Renal cortical epithelial cell (primary cell): ENCODE measurements around the gene PDP2. TPM values are rescaled to one million over a fixed set of nuclear protein-coding genes. Genes with fewer than 3 reads are reported as not detected.
"Not testable (repeated sequence)": the region's sequence is repeated elsewhere in the genome, so short reads cannot be mapped to it uniquely, and the experiment has no call there.

ENCODE experiments used
- DNase-seq: peaks from one replicate; pipeline ENCODE4 v3.0.0-alpha.2; 2011; ENCODE audit warnings: low read depth
- total RNA-seq: library from RNA; depleted of rRNA; stranded (reverse); fragments of >200 nt; gene quantifications from 2 replicates; pipeline ENCODE4 v1.2.3, GENCODE V29; 2014

The PDP2 gene
- total RNA-seq, 1 donor from 2014 or later: 11.5 TPM

DNA sequence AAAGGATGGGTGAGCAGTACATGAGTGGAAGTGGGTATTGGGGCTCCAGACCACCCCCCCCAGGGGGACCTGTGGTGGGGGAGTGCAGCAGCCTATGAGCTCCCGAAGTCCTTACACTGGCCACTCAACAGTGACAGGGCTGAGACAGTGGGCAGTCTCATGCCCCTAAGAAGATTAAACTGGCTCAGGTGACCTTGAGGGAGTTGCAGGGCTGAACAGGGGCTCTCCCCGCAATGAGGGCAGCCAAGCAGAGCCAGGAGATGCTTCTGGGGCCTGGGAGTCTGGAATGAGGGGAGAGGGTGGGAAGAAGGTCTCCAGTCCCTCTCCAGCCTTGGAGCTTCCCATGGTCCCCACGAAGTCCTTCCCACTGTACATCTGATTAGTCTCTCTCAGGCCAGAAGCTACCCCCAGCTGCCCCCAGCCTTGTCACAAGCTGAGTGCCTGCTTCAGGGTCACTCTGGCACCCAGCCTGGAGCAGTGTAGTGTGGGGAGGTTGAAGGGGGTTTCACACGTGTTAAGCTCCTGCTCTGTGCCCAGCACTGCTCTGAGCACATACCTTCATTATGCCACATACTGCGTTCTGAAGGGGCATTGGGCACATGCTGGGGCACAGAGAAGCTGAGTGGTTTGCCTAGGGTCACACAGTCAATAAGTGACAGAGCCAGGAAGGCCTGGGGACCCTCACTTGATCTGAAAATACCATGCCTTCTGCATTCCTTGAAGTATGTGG is 39.4 kb downstream of the PDP2 start:
- DNase-seq: peak; percentile 47

DNA sequence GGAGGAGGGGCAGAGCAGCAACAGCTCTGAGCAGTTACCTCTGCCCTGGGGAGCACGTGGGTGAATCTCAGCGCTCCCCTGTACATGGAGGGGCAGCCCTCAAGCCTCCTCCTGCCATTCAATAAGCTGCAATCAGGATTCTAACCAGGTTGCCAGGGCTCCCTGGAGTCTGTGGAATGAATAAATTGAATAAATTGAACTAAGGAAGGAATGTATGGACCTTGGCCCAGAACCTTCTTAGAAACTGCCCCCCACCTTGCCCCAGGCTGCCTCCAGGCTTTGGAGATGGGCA is 39.9 kb downstream of the PDP2 start:
- DNase-seq: no peak

DNA sequence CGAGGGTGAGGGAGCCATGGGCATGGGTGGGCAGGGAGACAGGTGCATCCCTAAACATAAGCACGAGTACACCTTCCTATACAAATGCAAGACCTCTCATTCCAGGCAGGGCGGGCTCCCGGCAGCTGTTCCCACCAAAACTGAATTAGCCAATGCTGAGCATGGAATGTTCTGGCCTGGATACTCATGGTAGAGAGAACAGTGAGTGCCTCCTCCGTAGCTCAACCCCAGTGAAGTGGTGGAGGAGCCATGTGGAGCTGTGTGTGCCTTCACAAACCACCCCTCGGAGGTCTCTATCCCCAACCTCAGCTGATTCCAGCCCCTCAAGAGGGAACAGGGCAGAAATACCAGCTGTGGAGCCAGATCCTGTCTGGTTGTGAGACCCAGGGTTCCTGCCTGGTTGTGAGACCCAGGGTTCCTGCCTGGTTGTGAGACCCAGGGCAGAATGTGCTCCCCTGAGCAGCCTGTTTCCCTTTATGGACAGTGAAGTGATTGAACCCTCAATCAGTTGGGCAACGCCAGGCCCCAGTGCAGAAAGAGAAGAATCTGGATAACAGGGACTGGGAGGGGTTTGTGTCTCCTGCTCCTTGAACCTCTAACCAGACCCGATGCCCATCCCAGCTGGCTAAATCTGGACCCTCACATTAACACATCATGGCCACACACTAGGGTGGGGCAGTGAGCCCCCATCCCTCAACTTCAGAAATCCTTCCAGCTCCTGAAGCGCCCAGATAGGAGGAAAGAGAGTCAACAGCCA is 40.8 kb downstream of the PDP2 start:
- DNase-seq: peak; percentile 38

DNA sequence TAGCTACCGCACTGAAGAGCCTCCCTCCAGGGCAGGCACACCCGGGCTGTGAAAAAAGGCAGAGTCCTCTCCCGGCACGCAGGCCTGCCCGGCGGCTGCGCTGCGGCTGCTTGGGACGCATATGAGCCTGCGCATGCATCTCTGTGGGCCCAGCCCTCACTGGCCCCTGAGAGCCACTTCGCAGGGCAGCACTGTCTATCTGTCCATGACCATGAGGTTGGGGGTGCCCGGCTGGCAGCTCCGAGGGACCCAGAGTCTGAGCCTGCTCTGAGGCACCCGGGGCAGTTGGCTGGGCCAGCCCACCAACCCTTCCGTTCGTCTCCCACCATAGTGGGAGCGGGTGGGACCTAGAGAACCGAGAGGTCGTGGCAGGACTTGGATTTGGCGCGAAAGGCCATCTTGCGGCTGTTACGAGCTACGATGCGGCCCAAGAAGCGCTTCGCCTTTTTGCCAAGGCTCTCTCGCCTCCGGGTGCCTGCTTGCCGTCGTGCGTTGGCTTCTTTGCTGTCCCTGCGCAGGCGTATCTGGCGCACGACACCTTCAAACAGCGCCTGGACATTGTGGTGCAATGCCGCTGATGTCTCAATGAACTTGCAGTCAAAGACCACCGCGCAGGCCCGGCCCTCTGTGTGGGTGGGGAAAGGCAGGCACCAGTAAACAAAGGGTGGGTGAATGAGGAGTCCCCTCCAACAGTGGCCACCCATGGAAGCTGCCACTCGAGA is 41.6 kb downstream of the PDP2 start:
- DNase-seq: no peak

DNA sequence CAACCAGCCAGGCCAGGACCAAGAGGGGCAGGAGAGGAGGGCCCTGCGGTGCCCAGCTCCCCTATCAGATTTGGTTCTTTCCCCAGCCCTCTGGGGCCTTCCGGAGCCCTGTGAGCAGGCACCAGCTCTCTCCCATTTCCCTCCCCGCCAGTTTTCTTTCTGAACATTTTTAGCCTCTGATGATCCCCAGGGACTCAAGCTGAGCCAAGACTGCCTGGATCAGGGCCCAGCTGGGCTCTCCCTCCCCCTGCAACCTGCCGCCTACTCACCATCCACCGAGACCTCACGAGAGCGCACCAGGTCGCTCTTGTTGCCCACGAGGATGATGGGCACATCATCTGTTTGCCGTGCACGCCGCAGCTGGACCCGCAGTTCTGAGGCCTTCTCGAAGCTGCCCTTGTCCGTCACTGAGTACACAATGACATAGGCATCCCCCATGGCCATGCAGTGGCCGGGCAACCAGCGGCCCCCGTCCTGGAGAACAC is 43.0 kb downstream of the PDP2 start:
- DNase-seq: no peak

DNA sequence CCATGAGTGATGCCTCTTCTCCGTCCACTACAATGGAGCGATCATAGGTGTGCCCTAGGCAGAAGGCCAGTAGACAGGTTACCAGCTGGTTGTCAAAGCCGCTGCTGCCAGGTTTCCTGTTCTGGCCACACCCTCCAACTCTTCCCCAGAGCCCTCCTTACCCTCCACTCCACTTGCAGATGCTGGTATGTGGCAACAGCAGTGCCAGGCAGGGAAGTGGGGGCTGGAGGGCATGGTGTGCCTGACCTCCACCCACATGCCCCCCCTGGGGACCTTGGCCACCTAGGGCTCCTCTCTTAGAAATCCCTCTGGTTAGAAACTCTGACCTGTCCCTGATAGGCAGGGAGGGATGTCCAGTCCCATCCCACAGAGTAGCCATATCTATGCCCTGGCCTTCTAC is 43.6 kb downstream of the PDP2 start:
- no peak for DNase-seq

DNA sequence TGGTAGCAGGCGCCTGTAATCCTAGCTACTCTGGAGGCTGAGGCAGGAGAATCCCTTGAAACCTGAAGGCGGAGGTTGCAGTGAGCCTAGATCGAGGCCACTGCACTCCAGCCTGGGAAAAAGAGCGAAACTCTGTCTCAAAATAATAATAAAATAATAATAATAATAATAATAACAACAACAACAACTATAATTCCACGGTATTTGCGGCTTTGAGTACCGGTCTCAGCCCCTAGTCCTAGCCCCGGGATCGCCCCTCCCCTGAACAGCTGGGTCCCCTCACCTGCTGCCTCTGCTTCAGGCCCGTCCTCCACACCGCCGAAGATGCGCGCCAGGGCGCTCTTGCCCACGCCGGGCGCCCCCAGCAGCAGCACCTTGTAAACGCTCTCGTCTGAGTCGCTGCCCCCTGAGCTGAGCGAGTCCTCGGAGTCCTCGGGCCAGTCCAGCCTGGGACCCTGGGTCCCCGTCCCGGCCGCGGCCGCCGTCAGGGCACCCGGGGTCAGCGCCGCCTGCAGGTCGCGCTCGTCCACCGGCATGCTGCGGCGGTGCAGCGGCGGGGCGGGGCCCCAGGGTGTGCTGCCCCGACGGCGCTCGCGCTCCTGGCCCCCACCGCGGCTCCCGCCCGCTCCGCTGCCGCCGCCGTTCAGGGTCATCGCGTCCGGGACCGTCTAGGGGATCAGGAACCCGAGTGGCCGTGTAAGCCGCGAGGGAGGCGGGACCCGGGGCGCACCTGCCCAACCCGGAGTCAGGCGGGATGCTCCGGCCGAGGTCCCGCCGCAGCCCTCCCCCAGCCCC is 44.4 kb downstream of the PDP2 start:
- DNase-seq: no peak

DNA sequence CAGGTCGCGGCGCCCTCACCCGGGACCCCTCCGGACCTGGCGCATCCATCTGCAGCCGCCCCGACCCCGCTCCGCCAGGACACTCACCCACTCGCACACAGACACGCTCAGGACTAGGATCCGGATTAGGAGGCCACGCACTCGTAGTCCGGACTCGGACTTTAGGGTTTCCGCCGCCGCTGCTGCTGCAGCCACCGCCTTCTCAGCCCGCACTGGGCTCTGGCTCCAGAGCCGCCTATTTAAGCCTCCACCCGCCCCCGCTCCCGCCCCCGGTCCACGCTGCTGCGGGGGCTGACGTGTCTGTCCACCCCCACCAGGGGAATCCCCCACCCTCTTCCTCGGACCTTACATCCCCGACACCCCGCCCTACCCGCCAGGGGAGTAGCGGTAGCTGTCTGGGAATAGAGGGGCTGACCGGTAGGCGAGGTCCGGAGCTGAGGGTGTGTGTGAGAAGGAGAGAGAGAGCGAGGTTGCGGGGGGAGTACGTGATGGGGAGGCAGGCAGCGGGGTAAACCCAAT is 45.1 kb downstream of the PDP2 start, which contains the start of gene RRAD:
Gene RRAD (minus strand): TSS at position 214 of the 519 bp plus-strand sequence. CDS start 356 bp downstream, outside the sequence.
- DNase-seq: peak; percentile 74

DNA sequence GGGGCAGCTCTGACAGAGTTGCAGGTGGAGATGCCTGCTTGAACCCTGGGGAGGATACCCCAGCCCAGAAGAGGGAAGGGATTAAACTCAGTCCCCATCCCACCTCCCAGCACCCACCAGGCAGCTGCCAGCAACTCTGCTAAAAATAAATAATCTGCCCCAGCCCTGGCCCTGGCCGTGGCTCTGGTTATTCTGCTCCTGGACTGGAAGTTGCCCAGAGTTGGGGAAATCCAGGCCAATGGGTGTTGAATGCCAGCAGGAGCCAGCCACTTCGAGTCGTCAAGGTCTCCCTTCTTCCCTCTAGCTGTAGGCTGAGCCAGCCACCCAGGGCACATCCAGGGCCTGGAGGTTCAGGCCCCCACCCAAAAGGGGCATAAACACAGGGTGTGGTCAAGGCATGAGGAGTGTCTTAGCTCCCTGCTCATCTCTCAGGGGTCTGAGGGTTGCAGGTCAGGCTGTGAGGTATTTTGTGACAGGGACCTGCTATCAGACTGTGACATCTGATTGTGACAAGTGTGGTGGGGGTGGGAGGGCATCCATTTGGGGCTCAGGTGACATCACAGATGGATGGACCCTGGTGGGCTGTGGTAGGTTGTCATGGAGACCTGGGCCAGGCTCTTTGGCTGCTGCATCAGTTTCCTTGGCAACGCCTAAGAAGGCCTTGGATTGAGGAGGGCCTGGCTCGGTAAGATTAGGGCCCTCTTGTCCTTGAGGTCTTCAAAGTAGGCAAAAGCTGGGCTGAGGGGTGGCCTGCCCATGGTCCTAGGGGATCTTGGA is 46.0 kb downstream of the PDP2 start:
- peak; percentile 47 for DNase-seq

DNA sequence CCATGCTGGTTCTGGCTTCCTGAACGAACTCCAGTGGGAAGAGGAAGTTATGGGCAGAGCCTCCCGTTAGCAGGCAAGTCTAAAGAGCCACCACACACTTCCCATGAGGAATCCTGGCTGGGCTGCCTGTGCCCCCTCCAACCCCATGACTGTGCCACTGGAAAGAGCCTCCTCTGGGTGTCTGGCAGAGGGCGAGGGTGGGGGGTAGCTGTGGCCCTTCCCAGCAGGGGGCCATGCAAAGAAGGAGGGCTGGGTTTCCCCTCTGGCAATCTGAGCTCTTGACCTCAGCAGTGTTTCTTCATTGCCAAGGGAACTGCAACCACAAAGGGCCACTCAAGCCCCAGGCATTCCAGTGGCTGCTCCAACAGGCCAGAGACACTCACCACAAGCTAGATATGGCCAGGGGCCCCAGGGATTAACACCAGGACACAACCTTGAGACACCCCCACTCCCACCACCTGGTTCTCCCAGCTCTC is 46.7 kb downstream of the PDP2 start:
- peak; percentile 98 for DNase-seq

DNA sequence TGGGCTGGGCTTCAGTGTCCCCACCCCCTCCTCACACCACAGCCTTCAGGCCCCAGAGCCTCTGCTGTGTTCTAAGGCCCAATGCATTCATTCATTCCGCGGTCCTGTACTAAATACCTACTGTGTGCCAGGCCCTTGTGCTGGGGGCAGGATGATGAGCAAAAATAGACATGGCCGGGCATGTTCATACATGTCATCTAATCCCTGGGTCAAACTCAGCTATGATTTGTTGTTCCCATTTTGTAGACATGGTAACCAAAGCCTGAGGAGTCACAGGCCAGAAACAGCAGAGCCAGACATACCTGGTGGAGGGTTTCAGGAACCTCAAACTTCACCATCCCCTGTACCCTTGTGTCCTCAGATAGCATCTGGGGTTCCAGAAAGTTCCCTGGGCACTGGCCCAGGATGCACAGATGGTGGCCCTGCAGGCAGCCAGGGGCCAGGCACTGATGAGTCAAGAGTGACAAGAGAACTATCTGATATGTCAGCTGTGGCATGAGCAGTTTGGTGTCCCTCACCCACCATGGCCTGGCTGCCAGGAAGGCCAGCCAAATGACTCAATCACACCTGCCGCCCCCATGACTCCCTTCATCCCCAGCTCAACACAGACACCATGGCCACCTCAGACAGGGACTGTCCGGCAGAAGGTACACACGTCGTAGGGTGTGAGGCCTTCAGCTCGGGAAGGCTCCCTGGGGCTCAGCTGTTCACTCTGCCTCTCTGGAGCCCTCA is 47.8 kb downstream of the PDP2 start:
- DNase-seq: peak; percentile 35

DNA sequence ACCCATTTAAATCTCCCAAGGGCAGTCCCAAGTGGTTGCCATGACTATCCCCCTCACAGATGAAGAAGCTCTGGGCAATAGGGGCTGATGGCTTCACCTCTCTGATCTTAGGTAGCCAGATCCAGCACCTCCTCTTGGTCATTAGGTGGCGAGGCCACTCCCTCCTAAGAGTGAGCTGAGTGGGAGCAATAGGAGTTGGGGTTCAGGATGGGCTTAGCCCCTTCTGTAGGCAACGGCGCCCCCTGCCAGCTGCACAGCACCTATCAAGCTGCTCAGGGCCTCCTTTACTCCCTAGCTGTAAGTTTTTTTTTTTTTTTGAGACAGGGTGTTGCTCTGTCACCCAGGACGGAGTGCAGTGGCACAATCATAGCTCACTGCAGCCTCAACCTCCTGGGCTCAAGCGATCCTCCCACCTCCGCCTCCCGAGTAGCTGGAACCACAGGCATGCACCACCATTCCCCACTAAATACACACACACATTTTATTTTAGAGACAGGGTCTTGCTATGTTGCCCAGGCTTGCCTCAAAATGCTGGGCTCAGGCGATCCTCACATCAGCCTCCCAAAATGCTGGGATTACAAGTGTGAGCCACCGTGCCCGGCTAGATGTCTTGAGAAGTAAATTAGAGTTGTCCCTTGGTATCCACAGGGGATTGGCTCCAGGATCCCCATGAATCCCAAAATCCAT is 48.5 kb downstream of the PDP2 start:
- peak; percentile 41 for DNase-seq

DNA sequence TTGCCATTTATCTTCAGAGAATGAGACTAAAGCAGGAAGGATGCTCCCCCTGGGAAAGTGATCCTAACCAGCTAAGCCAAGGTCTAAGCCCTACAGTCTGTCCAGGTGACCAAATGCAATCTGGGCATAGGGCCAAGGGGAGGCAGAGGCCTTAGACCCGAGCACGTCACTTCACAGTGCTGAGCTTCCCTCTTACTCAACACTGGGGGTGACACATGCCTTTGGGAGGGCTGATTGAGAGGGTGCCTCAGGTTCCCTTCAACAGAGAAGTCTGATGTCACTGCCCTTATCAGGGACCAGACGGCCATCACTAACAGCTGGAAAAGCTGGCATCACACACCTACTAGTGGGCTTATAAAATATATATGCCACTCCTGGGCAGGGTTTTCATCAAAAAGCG is 49.9 kb downstream of the PDP2 start:
- DNase-seq: peak; percentile 90

DNA sequence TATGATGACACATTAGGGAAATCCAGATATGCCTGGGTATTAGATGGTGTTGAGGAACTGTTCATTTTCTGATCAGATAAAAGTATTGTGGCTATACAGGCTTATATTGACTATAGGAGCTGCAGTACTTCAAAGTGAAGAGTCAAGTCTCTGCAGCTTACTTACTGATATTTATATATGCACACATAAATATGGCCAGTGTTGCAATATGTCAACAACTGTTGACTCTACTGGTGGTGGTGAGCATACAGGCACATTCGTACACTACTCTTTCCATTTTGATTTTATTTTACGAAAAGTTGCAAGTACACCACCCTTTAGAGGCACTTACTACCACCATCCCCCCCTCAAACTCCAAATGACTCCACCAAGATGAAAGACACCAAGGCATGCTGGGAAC is 51.4 kb downstream of the PDP2 start:
- no peak for DNase-seq

DNA sequence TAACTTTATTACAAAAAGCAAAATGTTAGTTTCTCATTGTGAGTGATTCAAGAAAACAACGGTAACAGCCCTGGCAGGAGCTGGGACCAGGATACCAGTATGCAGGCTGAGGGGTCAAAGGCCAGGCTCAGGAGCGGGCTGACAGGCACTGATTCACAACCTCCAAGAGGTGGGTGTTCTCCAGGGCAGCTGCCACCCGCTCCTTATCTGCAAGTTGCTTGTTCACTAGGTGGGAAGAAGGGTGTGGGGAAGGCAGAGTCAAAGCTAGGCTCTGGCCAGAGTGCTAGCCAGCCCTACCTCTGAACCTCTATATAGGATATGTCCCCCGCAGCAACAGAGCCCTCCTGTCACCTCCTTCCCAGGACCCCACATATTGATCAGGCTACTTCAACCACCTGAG is 51.8 kb downstream of the PDP2 start:
- no peak for DNase-seq

DNA sequence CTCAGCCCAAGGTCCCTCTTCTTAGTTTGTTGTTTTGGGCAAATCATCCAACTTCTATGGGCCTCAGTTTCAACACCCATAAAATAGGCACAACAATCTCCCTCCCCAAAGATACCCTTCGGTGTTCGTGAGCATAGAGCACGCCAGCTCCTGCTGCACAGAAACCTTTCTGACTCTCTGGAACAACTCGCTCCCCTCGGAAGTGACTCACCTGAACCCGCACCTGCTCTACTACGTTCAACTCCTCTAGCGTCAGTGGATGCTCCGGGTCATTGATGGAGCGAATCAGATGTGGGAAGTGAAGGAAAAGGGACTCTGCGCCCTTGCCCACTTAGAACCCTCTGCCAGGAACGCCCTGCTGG is 53.4 kb downstream of the PDP2 start:
- DNase-seq: peak; percentile 41

DNA sequence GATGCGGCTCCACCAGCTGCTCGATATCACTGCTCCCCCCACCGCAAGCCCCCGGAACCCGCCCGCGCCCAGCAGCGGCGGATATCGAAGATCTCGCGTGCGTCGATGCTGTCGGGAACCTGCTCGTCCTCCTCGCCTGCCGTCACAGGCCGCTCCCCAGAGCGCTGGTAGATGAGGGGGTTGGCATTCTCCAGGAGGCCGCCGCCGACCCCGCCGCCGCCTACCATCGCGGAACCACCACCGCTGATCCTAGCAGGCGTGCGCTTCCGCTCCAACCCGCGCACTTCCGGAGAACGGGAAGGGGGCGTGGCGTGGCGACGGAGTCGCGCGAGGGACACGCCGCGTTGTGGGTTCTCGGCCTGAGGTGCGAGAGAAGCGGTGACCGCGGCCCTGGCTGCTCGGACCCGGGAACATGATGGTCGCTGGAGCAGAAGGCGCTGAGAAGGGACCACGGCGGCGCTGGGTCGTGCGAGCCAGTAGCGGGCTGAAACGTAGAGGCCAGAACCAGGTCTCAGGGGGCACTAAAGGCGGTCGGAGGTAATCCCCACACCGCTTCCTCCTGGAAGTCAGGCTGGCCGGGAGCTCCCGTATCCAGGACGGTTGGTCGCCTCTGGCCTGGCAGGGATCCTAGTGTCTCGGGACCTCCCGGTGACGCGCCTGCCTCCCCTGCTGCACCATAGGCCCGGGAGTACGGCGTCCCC is 54.0 kb downstream of the PDP2 start, which contains the start of gene CIAO2B:
Gene CIAO2B (minus strand): TSS at position 265 of the 701 bp plus-strand sequence. CDS start 38 bp downstream, at position 227.
- DNase-seq: peak; percentile 52

DNA sequence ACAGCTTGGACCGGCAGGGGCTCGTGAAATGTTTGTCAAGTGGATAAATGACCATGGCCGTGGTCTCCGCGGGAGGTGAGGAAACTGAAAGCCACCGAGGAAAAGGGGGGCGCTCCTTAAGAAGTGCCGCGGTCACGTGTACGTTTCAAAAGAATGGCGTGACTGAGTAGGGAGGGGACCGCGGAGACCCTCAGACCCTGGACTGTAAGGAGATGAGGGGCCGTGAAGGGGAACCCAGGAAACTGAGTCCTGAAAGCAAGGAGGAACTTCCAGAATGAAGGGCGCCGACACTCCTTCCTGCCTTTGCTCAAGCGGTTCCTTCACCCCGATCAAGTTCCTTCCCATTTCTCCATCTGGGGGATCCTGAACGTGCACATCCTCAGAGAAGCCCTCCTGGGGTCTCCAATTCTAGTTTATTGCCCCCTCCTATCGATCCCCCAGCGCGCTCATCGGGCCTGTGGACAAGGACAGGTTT is 54.6 kb downstream of the PDP2 start:
- not testable (repeated sequence) for DNase-seq
